Left ventricle myocardium inferior (tissue), 1 donor: ENCODE measurements around the gene RAB6C. TPM values are rescaled to one million over a fixed set of nuclear protein-coding genes. Genes with fewer than 3 reads are reported as not detected.
"Not testable (repeated sequence)": the region's sequence is repeated elsewhere in the genome, so short reads cannot be mapped to it uniquely, and the experiment has no call there.

ENCODE experiments used
- DNase-seq: peaks from one replicate; pipeline ENCODE4 v3.0.0-alpha.2; 2020
- H3K27ac ChIP-seq: fragments of 200-600 bp; replicated peaks from 2 replicates; pipeline ENCODE4 v1.8.0; 2021
- H3K27me3 ChIP-seq: fragments of 200-600 bp; 2 replicates; pipeline ENCODE4 v1.8.0; 2021; ENCODE audit warnings: low read depth
- H3K36me3 ChIP-seq: fragments of 200-600 bp; 2 replicates; pipeline ENCODE4 v1.8.0; 2021
- H3K4me1 ChIP-seq: fragments of 200-600 bp; 2 replicates; pipeline ENCODE4 v1.8.0; 2021
- H3K4me3 ChIP-seq: fragments of 200-600 bp; 2 replicates; pipeline ENCODE4 v1.8.0; 2021; ENCODE audit warnings: mild to moderate bottlenecking, moderate library complexity
- H3K9me3 ChIP-seq: fragments of 200-600 bp; replicated peaks from 2 replicates; pipeline ENCODE4 v1.8.0; 2021
- intact Hi-C: fragments of 100-400 bp; cut with micrococcal nuclease; formaldehyde crosslinking; loops from one replicate; pipeline ENCODE4 v1.11.0; 2022
- long read RNA-seq: library from polyadenylated mRNA; unstranded; transcript quantifications from one replicate; pipeline ENCODE4 v2.0.0, GENCODE V29; 2021
- total RNA-seq: library from RNA; stranded (reverse); fragmentation: NEBNext Ultra II Directional; extraction: Animal tissue kit (Norgen Biotek cat#: 25700); gene quantifications from one replicate; pipeline ENCODE4 v1.2.1, GENCODE V29; 2021
- TF ChIP-seq, protein P1 (sequence below): fragments of 200-600 bp; IDR thresholded peaks from 2 replicates; pipeline ENCODE4 v1.8.0; 2021; ENCODE audit warnings: antibody characterized with exemption, mild to moderate bottlenecking, borderline replicate concordance
- donor health status: DM: no; HTN: yes; CAD: no; lungs with severe emphysema.

The RAB6C gene
- 0.16 TPM for total RNA-seq
- long read RNA-seq = 0 reads

- Histone ChIP-seq H3K27me3 (peaks cover 86% of the 10 kb centered on the region), H3K27ac (peak within 1 kb of the TSS; percentile 76), H3K4me3 (peak within 1 kb of the TSS; percentile 70)
- H3K4me1 ChIP-seq, H3K9me3 ChIP-seq, intact Hi-C loops, H3K36me3 ChIP-seq: not testable (repeated sequence)
- peak; percentile 42 for DNase-seq
These were observed at the start of gene RAB6C for GRCh38 chr2:129979629-129980155. RAB6C (plus strand) TSS chr2:129979666; CDS start chr2:129980116, 450 bp downstream.

- H3K4me1 ChIP-seq = peaks cover 4% of the 10 kb centered on the region
- no peak overlapping the region for H3K4me3 ChIP-seq
- TF ChIP-seq, protein P1, sequence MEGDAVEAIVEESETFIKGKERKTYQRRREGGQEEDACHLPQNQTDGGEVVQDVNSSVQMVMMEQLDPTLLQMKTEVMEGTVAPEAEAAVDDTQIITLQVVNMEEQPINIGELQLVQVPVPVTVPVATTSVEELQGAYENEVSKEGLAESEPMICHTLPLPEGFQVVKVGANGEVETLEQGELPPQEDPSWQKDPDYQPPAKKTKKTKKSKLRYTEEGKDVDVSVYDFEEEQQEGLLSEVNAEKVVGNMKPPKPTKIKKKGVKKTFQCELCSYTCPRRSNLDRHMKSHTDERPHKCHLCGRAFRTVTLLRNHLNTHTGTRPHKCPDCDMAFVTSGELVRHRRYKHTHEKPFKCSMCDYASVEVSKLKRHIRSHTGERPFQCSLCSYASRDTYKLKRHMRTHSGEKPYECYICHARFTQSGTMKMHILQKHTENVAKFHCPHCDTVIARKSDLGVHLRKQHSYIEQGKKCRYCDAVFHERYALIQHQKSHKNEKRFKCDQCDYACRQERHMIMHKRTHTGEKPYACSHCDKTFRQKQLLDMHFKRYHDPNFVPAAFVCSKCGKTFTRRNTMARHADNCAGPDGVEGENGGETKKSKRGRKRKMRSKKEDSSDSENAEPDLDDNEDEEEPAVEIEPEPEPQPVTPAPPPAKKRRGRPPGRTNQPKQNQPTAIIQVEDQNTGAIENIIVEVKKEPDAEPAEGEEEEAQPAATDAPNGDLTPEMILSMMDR = no peak
- intact Hi-C loops = no loop called here
- no peaks in the 10 kb centered on the region for H3K9me3 ChIP-seq
- H3K27me3 ChIP-seq = peaks cover 63% of the 10 kb centered on the region
- no peaks in the 10 kb centered on the region for H3K36me3 ChIP-seq
- H3K27ac ChIP-seq = peak overlapping the region; percentile 69
- no peak for DNase-seq
These were observed 49.0 kb upstream of the RAB6C start for GRCh38 chr2:129930451-129930850.

DNA sequence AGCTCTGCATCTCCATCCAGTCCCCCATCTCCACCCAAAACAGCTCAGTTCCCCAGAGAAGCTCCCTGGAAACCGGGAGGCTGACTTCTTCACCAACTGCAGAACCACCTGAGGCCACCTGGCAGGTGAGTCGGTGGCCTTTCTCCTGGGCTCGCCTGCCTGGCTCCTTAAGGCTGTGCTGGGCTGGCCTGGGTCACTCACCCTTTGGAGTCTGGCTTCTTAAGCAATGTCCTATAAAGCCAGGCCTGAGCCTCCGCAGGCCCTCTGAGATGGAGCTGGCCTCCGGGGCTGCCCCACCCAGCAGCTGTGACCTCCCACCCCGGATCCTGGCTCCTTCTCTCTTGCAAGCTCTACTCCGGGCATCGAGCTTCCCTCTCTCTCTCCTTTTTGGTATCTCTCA is 46.1 kb upstream of the RAB6C start:
- H3K9me3 ChIP-seq, H3K36me3 ChIP-seq, H3K4me1 ChIP-seq, intact Hi-C loops: not testable (repeated sequence)
- H3K4me3 ChIP-seq = peak overlapping the region; percentile 56
- H3K27me3 ChIP-seq = peaks cover 69% of the 10 kb centered on the region
- H3K27ac ChIP-seq = peak overlapping the region; percentile 59
- DNase-seq = peak; percentile 35

- intact Hi-C loops = no loop called here
- peaks cover 67% of the 10 kb centered on the region for H3K27me3 ChIP-seq
- peak overlapping the region; percentile 59 for H3K27ac ChIP-seq
- H3K4me3 ChIP-seq = peak overlapping the region; percentile 56
- no peak for DNase-seq
- peaks cover 4% of the 10 kb centered on the region for H3K4me1 ChIP-seq
- TF ChIP-seq, protein P1 = no peak
- H3K36me3 ChIP-seq = no peaks in the 10 kb centered on the region
- no peaks in the 10 kb centered on the region for H3K9me3 ChIP-seq
These were observed 45.2 kb upstream of the RAB6C start for GRCh38 chr2:129934044-129934822.

GRCh38 chr2:129935118-129935517 is 44.3 kb upstream of the RAB6C start:
- Histone ChIP-seq H3K4me1 (peaks cover 4% of the 10 kb centered on the region), H3K9me3 (no peaks in the 10 kb centered on the region), H3K27me3 (peaks cover 60% of the 10 kb centered on the region), H3K36me3 (no peaks in the 10 kb centered on the region), H3K4me3 (no peak overlapping the region), H3K27ac (no peak overlapping the region)
- DNase-seq = no peak
- TF ChIP-seq, protein P1 = no peak
- intact Hi-C loops = no loop called here

- Histone ChIP-seq H3K27me3 (peaks cover 50% of the 10 kb centered on the region), H3K36me3 (no peaks in the 10 kb centered on the region), H3K27ac (no peak overlapping the region), H3K4me1 (peaks cover 4% of the 10 kb centered on the region), H3K4me3 (no peak overlapping the region), H3K9me3 (no peaks in the 10 kb centered on the region)
- TF ChIP-seq, protein P1 = no peak
- intact Hi-C loops = no loop called here
- DNase-seq = no peak
These were observed 43.0 kb upstream of the RAB6C start for GRCh38 chr2:129936334-129936934.

DNA sequence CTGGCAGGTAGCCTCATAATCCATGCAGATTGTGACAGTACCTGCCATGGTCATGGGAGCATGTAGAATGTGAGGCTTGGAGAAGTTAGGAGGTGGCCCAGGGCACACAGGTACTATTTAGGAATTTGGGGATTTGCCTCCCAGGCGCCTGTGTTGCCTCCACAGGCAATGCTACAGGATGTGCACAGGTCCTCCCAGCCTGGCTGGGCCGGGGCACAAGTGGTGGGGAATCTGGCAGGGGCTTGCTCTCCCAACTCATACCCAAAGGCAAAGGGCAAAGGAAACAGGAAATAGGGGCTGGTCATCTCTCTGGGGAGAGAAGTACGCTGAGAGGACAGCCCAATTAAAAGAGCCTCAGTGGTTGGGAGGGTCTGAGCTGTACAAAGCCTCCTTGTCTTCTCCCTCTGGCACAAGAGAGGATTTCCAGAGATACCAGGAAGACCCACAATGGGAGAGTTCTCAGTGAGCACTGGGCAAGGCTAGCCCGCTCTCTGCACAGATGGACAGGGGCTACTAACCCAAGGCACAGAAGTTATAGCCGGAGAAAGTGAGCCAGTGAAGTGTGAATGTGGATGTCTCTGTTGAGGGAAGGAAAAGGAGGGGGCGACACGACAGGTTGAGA is 40.5 kb upstream of the RAB6C start:
- H3K36me3 ChIP-seq, DNase-seq, H3K9me3 ChIP-seq, intact Hi-C loops, H3K4me1 ChIP-seq, H3K27ac ChIP-seq, H3K4me3 ChIP-seq: not testable (repeated sequence)
- H3K27me3 ChIP-seq = peaks cover 24% of the 10 kb centered on the region

GRCh38 chr2:129943456-129943855 is 36.0 kb upstream of the RAB6C start:
- intact Hi-C loops, H3K9me3 ChIP-seq, DNase-seq, H3K36me3 ChIP-seq, H3K4me1 ChIP-seq, H3K4me3 ChIP-seq, H3K27ac ChIP-seq: not testable (repeated sequence)
- H3K27me3 ChIP-seq = peaks cover 15% of the 10 kb centered on the region
